GM23338 (cell line): ENCODE measurements around the gene UQCRC2. TPM values are rescaled to one million over a fixed set of nuclear protein-coding genes. Genes with fewer than 3 reads are reported as not detected.

Experiments used
- ATAC-seq: fragments of 200-7000 bp; cut with Tn5 transposase; 3 replicates; pipeline ENCODE4 v1.9.1; 2020
- DNase-seq: peaks from one replicate; pipeline ENCODE4 v3.0.0-alpha.2; 2015; ENCODE audit warnings: low spot score
- H2AFZ ChIP-seq: fragments of 200-600 bp; sonication (generic); 2 replicates; pipeline ENCODE4 v1.8.0; 2016; ENCODE audit warnings: antibody characterized with exemption, mild to moderate bottlenecking, moderate library complexity
- H3F3A ChIP-seq: fragments of 200-600 bp; sonication (generic); replicated peaks from 2 replicates; pipeline ENCODE4 v1.8.0; 2017; ENCODE audit warnings: antibody characterized with exemption, mixed run types, low read depth
- H3K27ac ChIP-seq: fragments of 200-600 bp; sonication (generic); 2 replicates; pipeline ENCODE4 v1.6.1; 2016; ENCODE audit warnings: low read depth
- H3K27me3 ChIP-seq: fragments of 200-600 bp; sonication (generic); 2 replicates; pipeline ENCODE4 v1.8.0; 2016; ENCODE audit warnings: mild to moderate bottlenecking, mixed run types, moderate library complexity; ENCODE audit not compliant: insufficient read depth
- H3K36me3 ChIP-seq: fragments of 200-600 bp; sonication (generic); 2 replicates; pipeline ENCODE4 v1.8.0; 2016; ENCODE audit warnings: mild to moderate bottlenecking; ENCODE audit not compliant: insufficient read depth
- H3K4me1 ChIP-seq: fragments of 200-600 bp; sonication (generic); 2 replicates; pipeline ENCODE4 v1.8.0; 2016; ENCODE audit warnings: mild to moderate bottlenecking, moderate library complexity; ENCODE audit not compliant: insufficient read depth
- H3K4me2 ChIP-seq: fragments of 200-600 bp; sonication (generic); 2 replicates; pipeline ENCODE4 v1.7.1; 2017; ENCODE audit warnings: mixed run types
- H3K4me3 ChIP-seq: fragments of 200-600 bp; sonication (generic); 2 replicates; pipeline ENCODE4 v1.6.1; 2016; ENCODE audit warnings: mixed run types
- H3K79me2 ChIP-seq: fragments of 200-600 bp; sonication (generic); replicated peaks from 2 replicates; pipeline ENCODE4 v1.8.0; 2017; ENCODE audit warnings: mild to moderate bottlenecking; ENCODE audit not compliant: insufficient read depth
- H3K9me2 ChIP-seq: fragments of 200-600 bp; sonication (generic); 2 replicates; pipeline ENCODE4 v1.8.0; 2017; ENCODE audit not compliant: insufficient read depth
- H4K20me1 ChIP-seq: fragments of 200-600 bp; sonication (generic); replicated peaks from 2 replicates; pipeline ENCODE4 v1.8.0; 2017; ENCODE audit warnings: mild to moderate bottlenecking; ENCODE audit not compliant: insufficient read depth
- H3K27ac Mint-ChIP-seq: 2 replicates; pipeline ENCODE4 v1.8.0; 2020; ENCODE audit warnings: inconsistent platforms, mild to moderate bottlenecking, moderate library complexity, mixed read lengths
- H3K27me3 Mint-ChIP-seq: 3 replicates; pipeline ENCODE4 v1.8.0; 2022; ENCODE audit warnings: low read depth, mild to moderate bottlenecking, moderate library complexity, mixed read lengths, inconsistent platforms; ENCODE audit not compliant: insufficient read depth, poor library complexity
- H3K36me3 Mint-ChIP-seq: 3 replicates; pipeline ENCODE4 v1.8.0; 2021; ENCODE audit warnings: low read depth, mild to moderate bottlenecking, inconsistent platforms, moderate library complexity, mixed read lengths
- H3K4me1 Mint-ChIP-seq: 3 replicates; pipeline ENCODE4 v1.8.0; 2020; ENCODE audit warnings: mild to moderate bottlenecking, inconsistent platforms, mixed read lengths
- H3K4me3 Mint-ChIP-seq: 3 replicates; pipeline ENCODE4 v1.8.0; 2021; ENCODE audit warnings: moderate library complexity, mild to moderate bottlenecking, inconsistent platforms, mixed read lengths
- H3K9me3 Mint-ChIP-seq: 3 replicates; pipeline ENCODE4 v1.8.0; 2020; ENCODE audit warnings: moderate library complexity, mild to moderate bottlenecking, inconsistent platforms, mixed read lengths
- CREB1 ChIP-seq: fragments of 250-450 bp; sonication (Bioruptor Pico); IDR thresholded peaks from 2 replicates; pipeline ENCODE4 v1.5.0; 2020; ENCODE audit warnings: low read depth, mild to moderate bottlenecking, moderate library complexity
- CTCF ChIP-seq, 2 experiments: fragments of 200-600 bp in 1 of 2; sonication (generic) in 1 of 2; conservative IDR thresholded peaks; 2 replicates each; pipeline versions ENCODE4 v1.5.1 to v1.6.1; 2016 to 2017; ENCODE audit warnings: antibody characterized with exemption in 2 of 2, low read depth in 2 of 2, mild to moderate bottlenecking in 2 of 2, moderate library complexity in 1 of 2
- ETS1 ChIP-seq: IDR thresholded peaks from 2 replicates; pipeline ENCODE4 v1.6.1; 2016; ENCODE audit warnings: antibody characterized with exemption
- EZH2 ChIP-seq: fragments of 200-600 bp; sonication (generic); IDR thresholded peaks from one replicate; pipeline ENCODE4 v1.8.0; 2017; ENCODE audit warnings: antibody characterized with exemption, mild to moderate bottlenecking, low read depth; ENCODE audit not compliant: unreplicated experiment
- EZH2phosphoT487 ChIP-seq: fragments of 200-600 bp; sonication (generic); IDR thresholded peaks from one replicate; pipeline ENCODE4 v1.8.1; 2018; ENCODE audit warnings: antibody characterized with exemption; ENCODE audit not compliant: unreplicated experiment
- JUNB ChIP-seq: IDR thresholded peaks from one replicate; pipeline ENCODE4 v1.6.1; 2016; ENCODE audit warnings: antibody characterized with exemption; ENCODE audit not compliant: unreplicated experiment
- NANOG ChIP-seq: IDR thresholded peaks from 2 replicates; pipeline ENCODE4 v1.6.1; 2016; ENCODE audit warnings: antibody characterized with exemption, borderline replicate concordance
- POLR2AphosphoS5 ChIP-seq: IDR thresholded peaks from 2 replicates; pipeline ENCODE4 v1.6.1; 2016; ENCODE audit warnings: antibody characterized with exemption, low read depth
- STAT1 ChIP-seq: IDR thresholded peaks from one replicate; pipeline ENCODE4 v1.6.1; 2016; ENCODE audit warnings: antibody characterized with exemption; ENCODE audit not compliant: unreplicated experiment
- ZNF114 ChIP-seq: fragments of 250-450 bp; sonication (Bioruptor Pico); IDR thresholded peaks from 2 replicates; pipeline ENCODE4 v1.5.0; 2020; ENCODE audit warnings: mild to moderate bottlenecking, moderate library complexity
- ZNF331 ChIP-seq: fragments of 250-450 bp; sonication (Bioruptor Pico); IDR thresholded peaks from 2 replicates; pipeline ENCODE4 v1.5.0; 2020; ENCODE audit warnings: low read depth, mild to moderate bottlenecking, moderate library complexity
- ZNF462 ChIP-seq: fragments of 250-450 bp; sonication (Bioruptor Pico); IDR thresholded peaks from 2 replicates; pipeline ENCODE4 v1.5.0; 2020; ENCODE audit warnings: mild to moderate bottlenecking, moderate library complexity
- polyA plus RNA-seq: library from polyadenylated mRNA; unstranded; fragments of >200 nt; fragmentation: Nextera tagmentation; extraction: Ambion mirVana; gene quantifications from 2 replicates; pipeline ENCODE4 v1.2.1, GENCODE V29; 2016
- total RNA-seq: library from RNA; depleted of rRNA; stranded (reverse); fragments of >200 nt; shearing (Covaris generic); gene quantifications from 2 replicates; pipeline ENCODE4 v1.2.3, GENCODE V29; 2014

UQCRC2 gene
- total and polyA plus RNA-seq, 2 experiments from 2014 or later: 88.0 to 122 TPM

- H3K9me2 ChIP-seq: no peaks in the 10 kb centered on the region
- no peaks in the 10 kb centered on the region for H3K9me3 Mint-ChIP-seq
- H3K27ac Mint-ChIP-seq: no peak overlapping the region
- no peak for DNase-seq
- no peaks in the 10 kb centered on the region for H3K4me1 ChIP-seq
- H4K20me1 ChIP-seq: no peaks in the 10 kb centered on the region
- no peak overlapping the region for H3K4me3 Mint-ChIP-seq
- no peak overlapping the region for H2AFZ ChIP-seq
- H3K36me3 ChIP-seq: no peaks in the 10 kb centered on the region
- no peak for ATAC-seq
- no peak overlapping the region for H3K27ac ChIP-seq
- peaks cover 4% of the 10 kb centered on the region for H3K27me3 Mint-ChIP-seq
- H3K27me3 ChIP-seq: no peaks in the 10 kb centered on the region
- peaks cover 5% of the 10 kb centered on the region; the same call in 1 of the 3 replicates for H3K4me1 Mint-ChIP-seq
- H3K36me3 Mint-ChIP-seq: no peaks in the 10 kb centered on the region
- H3K4me2 ChIP-seq: no peak overlapping the region
- H3K4me3 ChIP-seq: no peak overlapping the region
- TF ChIP-seq JUNB: no peak
- no peak for TF ChIP-seq STAT1
- no peak for TF ChIP-seq ZNF462 (CRISPR knock-in tag)
- TF ChIP-seq EZH2: no peak
- no peak for TF ChIP-seq CREB1 (CRISPR knock-in tag)
- no peak for TF ChIP-seq CTCF (conservative IDR thresholded peaks at IDR 0.05; ENCODE audit: low read depth in 2 of 2)
- TF ChIP-seq ZNF331 (CRISPR knock-in tag): no peak
- TF ChIP-seq NANOG: no peak
- TF ChIP-seq EZH2phosphoT487: no peak
- TF ChIP-seq ZNF114: no peak
- no peak for TF ChIP-seq POLR2AphosphoS5
- TF ChIP-seq ETS1: no peak
- H3F3A ChIP-seq: no peaks in the 10 kb centered on the region
- no peaks in the 10 kb centered on the region for H3K79me2 ChIP-seq
These were observed 15.8 kb upstream of the UQCRC2 start for GRCh38 chr16:21937336-21937829.
